Measurements from ENCODE around the gene IFITM2. TPM values are rescaled to one million over a fixed set of nuclear protein-coding genes. Genes with fewer than 3 reads are reported as not detected.
A peak's percentile ranks its signal among the peaks of the same experiment; 100 is the strongest.
"Not testable (repeated sequence)": the region's sequence is repeated elsewhere in the genome, so short reads cannot be mapped to it uniquely, and the experiment has no call there.

The IFITM2 gene
- polyA plus RNA-seq, 4 donors, result 21.7 to 490 (median 51.9) TPM

- Histone ChIP-seq H3K4me1 (ENCODE audit: control insufficient read depth in 3 of 3, insufficient read depth in 2 of 3, low read depth in 1 of 3, low read length in 2 of 3) (peaks cover 0 to 17% (median 0%) of the 10 kb centered on the region in 3 donors), H3K9me3 (ENCODE audit: control insufficient read depth in 2 of 2, insufficient read depth in 1 of 2, low read depth in 1 of 2, low read length in 1 of 2) (no peaks in the 10 kb centered on the region), H3K27ac (ENCODE audit: low read depth in 1 of 3, low read length in 2 of 3) (peak overlapping the region in 1 of 3 donors; percentile 97), H3K27me3 (ENCODE audit: control insufficient read depth in 3 of 3, insufficient read depth in 3 of 3, low read length in 3 of 3) (peaks cover 0 to 3% (median 0%) of the 10 kb centered on the region in 3 donors), H3K4me3 (ENCODE audit: low read depth in 1 of 3, low read length in 3 of 3) (no peak overlapping the region), H3K36me3 (ENCODE audit: control insufficient read depth in 3 of 3, insufficient read depth in 2 of 3, low read depth in 1 of 3, low read length in 3 of 3) (no peaks in the 10 kb centered on the region)
- WGBS, 3 donors, result 88 to 93% (median 90%) methylated on average over 17 of the region's 17 CpGs
- DNase-seq (no peak), FAIRE-seq (no peak)
Observed at GRCh38 chr11:306645-307371, 808 bp upstream of the IFITM2 start.

GRCh38 chr11:308740-309665 is 1.4 kb downstream of the IFITM2 start:
- H3K4me3 ChIP-seq (ENCODE audit: low read depth in 1 of 3, low read length in 3 of 3), result peak overlapping the region; percentile 9 to 48 (median 12)
- not testable (repeated sequence) for H3K9me3 ChIP-seq (ENCODE audit: control insufficient read depth in 2 of 2, insufficient read depth in 1 of 2, low read depth in 1 of 2, low read length in 1 of 2); H3K36me3 ChIP-seq (ENCODE audit: control insufficient read depth in 3 of 3, insufficient read depth in 2 of 3, low read depth in 1 of 3, low read length in 3 of 3); DNase-seq; H3K27me3 ChIP-seq (ENCODE audit: control insufficient read depth in 3 of 3, insufficient read depth in 3 of 3, low read length in 3 of 3); FAIRE-seq
- WGBS, 3 donors, result 41 to 64% (median 61%) methylated on average over 21 to 24 of the region's 24 CpGs
- peaks cover 0 to 39% (median 2%) of the 10 kb centered on the region in 3 donors for H3K4me1 ChIP-seq (ENCODE audit: control insufficient read depth in 3 of 3, insufficient read depth in 2 of 3, low read depth in 1 of 3, low read length in 2 of 3)
- peak overlapping the region in 2 of 3 donors; percentile 2 to 86 for H3K27ac ChIP-seq (ENCODE audit: low read depth in 1 of 3, low read length in 2 of 3)

GRCh38 chr11:309979-310572 is 2.5 kb downstream of the IFITM2 start:
- Histone ChIP-seq H3K4me1 (ENCODE audit: control insufficient read depth in 3 of 3, insufficient read depth in 2 of 3, low read depth in 1 of 3, low read length in 2 of 3) (peaks cover 0 to 42% (median 2%) of the 10 kb centered on the region in 3 donors), H3K4me3 (ENCODE audit: low read depth in 1 of 3, low read length in 3 of 3) (peak overlapping the region in 2 of 3 donors; percentile 22 to 35), H3K27ac (ENCODE audit: low read depth in 1 of 3, low read length in 2 of 3) (peak overlapping the region in 1 of 3 donors; percentile 71)
- H3K27me3 ChIP-seq (ENCODE audit: control insufficient read depth in 3 of 3, insufficient read depth in 3 of 3, low read length in 3 of 3); DNase-seq; H3K9me3 ChIP-seq (ENCODE audit: control insufficient read depth in 2 of 2, insufficient read depth in 1 of 2, low read depth in 1 of 2, low read length in 1 of 2); H3K36me3 ChIP-seq (ENCODE audit: control insufficient read depth in 3 of 3, insufficient read depth in 2 of 3, low read depth in 1 of 3, low read length in 3 of 3); FAIRE-seq: not testable (repeated sequence)
- WGBS, 3 donors, result 10 to 23% (median 21%) methylated on average over 5 of the region's 18 CpGs

- DNase-seq, result not testable (repeated sequence)
Observed at GRCh38 chr11:311013-311748, 3.6 kb downstream of the IFITM2 start.

GRCh38 chr11:312092-312816 is 4.6 kb downstream of the IFITM2 start:
- Histone ChIP-seq H3K4me1 (ENCODE audit: control insufficient read depth in 3 of 3, insufficient read depth in 2 of 3, low read depth in 1 of 3, low read length in 2 of 3) (peaks cover 0 to 55% (median 2%) of the 10 kb centered on the region in 3 donors), H3K27me3 (ENCODE audit: control insufficient read depth in 3 of 3, insufficient read depth in 3 of 3, low read length in 3 of 3) (peaks cover 0 to 9% (median 0%) of the 10 kb centered on the region in 3 donors), H3K36me3 (ENCODE audit: control insufficient read depth in 3 of 3, insufficient read depth in 2 of 3, low read depth in 1 of 3, low read length in 3 of 3) (peaks cover 0 to 5% (median 0%) of the 10 kb centered on the region in 3 donors), H3K4me3 (ENCODE audit: low read depth in 1 of 3, low read length in 3 of 3) (no peak overlapping the region), H3K27ac (ENCODE audit: low read depth in 1 of 3, low read length in 2 of 3) (peak overlapping the region in 2 of 3 donors; percentile 69 to 87), H3K9me3 (ENCODE audit: control insufficient read depth in 2 of 2, insufficient read depth in 1 of 2, low read depth in 1 of 2, low read length in 1 of 2) (no peaks in the 10 kb centered on the region)
- DNase-seq (no peak), FAIRE-seq (no peak)
- 44 to 64% (median 63%) methylated on average over 14 of the region's 14 CpGs for WGBS, 3 donors

More at GRCh38 chr11:311013-311748, 3.6 kb downstream of the IFITM2 start:
- H3K4me3 ChIP-seq (ENCODE audit: low read depth in 1 of 3, low read length in 3 of 3), result peak overlapping the region in 1 of 3 donors; percentile 34
- WGBS, 3 donors, result 0 to 4% (median 2%) methylated on average over 6 to 10 of the region's 71 CpGs
- not testable (repeated sequence) for H3K27me3 ChIP-seq (ENCODE audit: control insufficient read depth in 3 of 3, insufficient read depth in 3 of 3, low read length in 3 of 3); H3K27ac ChIP-seq (ENCODE audit: low read depth in 1 of 3, low read length in 2 of 3); H3K36me3 ChIP-seq (ENCODE audit: control insufficient read depth in 3 of 3, insufficient read depth in 2 of 3, low read depth in 1 of 3, low read length in 3 of 3); H3K9me3 ChIP-seq (ENCODE audit: control insufficient read depth in 2 of 2, insufficient read depth in 1 of 2, low read depth in 1 of 2, low read length in 1 of 2); FAIRE-seq
- H3K4me1 ChIP-seq (ENCODE audit: control insufficient read depth in 3 of 3, insufficient read depth in 2 of 3, low read depth in 1 of 3, low read length in 2 of 3), result peaks cover 0 to 45% (median 2%) of the 10 kb centered on the region in 3 donors

- Histone ChIP-seq H3K4me1 (ENCODE audit: control insufficient read depth in 3 of 3, insufficient read depth in 2 of 3, low read depth in 1 of 3, low read length in 2 of 3) (peaks cover 0 to 60% (median 2%) of the 10 kb centered on the region in 3 donors), H3K27ac (ENCODE audit: low read depth in 1 of 3, low read length in 2 of 3) (peak overlapping the region; percentile 81 to 97 (median 95)), H3K9me3 (ENCODE audit: control insufficient read depth in 2 of 2, insufficient read depth in 1 of 2, low read depth in 1 of 2, low read length in 1 of 2) (no peaks in the 10 kb centered on the region), H3K36me3 (ENCODE audit: control insufficient read depth in 3 of 3, insufficient read depth in 2 of 3, low read depth in 1 of 3, low read length in 3 of 3) (peaks cover 0 to 5% (median 0%) of the 10 kb centered on the region in 3 donors), H3K27me3 (ENCODE audit: control insufficient read depth in 3 of 3, insufficient read depth in 3 of 3, low read length in 3 of 3) (peaks cover 0 to 9% (median 0%) of the 10 kb centered on the region in 3 donors), H3K4me3 (ENCODE audit: low read depth in 1 of 3, low read length in 3 of 3) (peak overlapping the region; percentile 12 to 84 (median 55))
- DNase-seq, result no peak
- FAIRE-seq, result no peak
- 33 to 53% (median 49%) methylated on average over 8 of the region's 8 CpGs for WGBS, 3 donors
Observed at GRCh38 chr11:313304-313786, 5.7 kb downstream of the IFITM2 start.

GRCh38 chr11:313787-314553 is 6.4 kb downstream of the IFITM2 start, which contains the start of gene IFITM1:
Gene IFITM1, plus strand, starts transcription at chr11:314040. Its CDS starts 131 bp downstream, at chr11:314171.
- H3K9me3 ChIP-seq (ENCODE audit: control insufficient read depth in 2 of 2, insufficient read depth in 1 of 2, low read depth in 1 of 2, low read length in 1 of 2), result no peaks in the 10 kb centered on the region
- peaks cover 0 to 9% (median 0%) of the 10 kb centered on the region in 3 donors for H3K27me3 ChIP-seq (ENCODE audit: control insufficient read depth in 3 of 3, insufficient read depth in 3 of 3, low read length in 3 of 3)
- H3K27ac ChIP-seq (ENCODE audit: low read depth in 1 of 3, low read length in 2 of 3), result peak within 1 kb of the TSS; percentile 81 to 97 (median 95)
- FAIRE-seq (no peak), DNase-seq (peak; percentile 74 to 86)
- H3K36me3 ChIP-seq (ENCODE audit: control insufficient read depth in 3 of 3, insufficient read depth in 2 of 3, low read depth in 1 of 3, low read length in 3 of 3), result peaks cover 0 to 5% (median 0%) of the 10 kb centered on the region in 3 donors
- H3K4me1 ChIP-seq (ENCODE audit: control insufficient read depth in 3 of 3, insufficient read depth in 2 of 3, low read depth in 1 of 3, low read length in 2 of 3), result peaks cover 0 to 60% (median 2%) of the 10 kb centered on the region in 3 donors
- H3K4me3 ChIP-seq (ENCODE audit: low read depth in 1 of 3, low read length in 3 of 3), result peak within 1 kb of the TSS; percentile 67 to 84 (median 75)
- 6 to 7% (median 7%) methylated on average over 16 to 18 of the region's 18 CpGs for WGBS, 3 donors

All from small intestine (tissue), 7 donors.